BLaER1 (cell line): ENCODE measurements around the gene AP1S3.
A peak's percentile ranks its signal among the peaks of the same experiment; 100 is the strongest.

Experiments
- H3K27ac ChIP-seq: shearing (Covaris generic); formaldehyde crosslinking; 2 replicates; pipeline ENCODE4 v1.8.1; 2022
- H3K27me3 ChIP-seq: shearing (Covaris generic); formaldehyde crosslinking; 2 replicates; pipeline ENCODE4 v1.8.1; 2022
- H3K36me3 ChIP-seq: shearing (Covaris generic); formaldehyde crosslinking; 2 replicates; pipeline ENCODE4 v1.8.1; 2022
- H3K4me1 ChIP-seq: shearing (Covaris generic); formaldehyde crosslinking; 2 replicates; pipeline ENCODE4 v1.8.1; 2022
- H3K4me2 ChIP-seq: shearing (Covaris generic); formaldehyde crosslinking; 2 replicates; pipeline ENCODE4 v1.8.1; 2022
- H3K4me3 ChIP-seq: shearing (Covaris generic); formaldehyde crosslinking; 2 replicates; pipeline ENCODE4 v1.8.1; 2022
- H3K9ac ChIP-seq: shearing (Covaris generic); formaldehyde crosslinking; 2 replicates; pipeline ENCODE4 v1.8.1; 2022
- H3K9me3 ChIP-seq: shearing (Covaris generic); formaldehyde crosslinking; 2 replicates; pipeline ENCODE4 v1.8.1; 2022
- H4K20me1 ChIP-seq: shearing (Covaris generic); formaldehyde crosslinking; 2 replicates; pipeline ENCODE4 v1.8.1; 2022
- Cebpa-rat ChIP-seq: shearing (Covaris generic); IDR thresholded peaks from 2 replicates; pipeline ENCODE4 v1.8.1; 2022

The AP1S3 gene

GRCh38 chr2:223854741-223855140 is 17.4 kb upstream of the AP1S3 start:
- no peak overlapping the region for H3K4me3 ChIP-seq
- H3K27ac ChIP-seq, result no peak overlapping the region
- peaks cover 28% of the 10 kb centered on the region for H3K36me3 ChIP-seq
- no peak overlapping the region for H3K9ac ChIP-seq
- no peak for TF ChIP-seq Cebpa-rat
- no peak overlapping the region for H3K4me2 ChIP-seq
- no peaks in the 10 kb centered on the region for H3K27me3 ChIP-seq
- peaks cover 11% of the 10 kb centered on the region for H3K9me3 ChIP-seq
- H3K4me1 ChIP-seq, result peaks cover 7% of the 10 kb centered on the region
- H4K20me1 ChIP-seq, result no peaks in the 10 kb centered on the region

DNA sequence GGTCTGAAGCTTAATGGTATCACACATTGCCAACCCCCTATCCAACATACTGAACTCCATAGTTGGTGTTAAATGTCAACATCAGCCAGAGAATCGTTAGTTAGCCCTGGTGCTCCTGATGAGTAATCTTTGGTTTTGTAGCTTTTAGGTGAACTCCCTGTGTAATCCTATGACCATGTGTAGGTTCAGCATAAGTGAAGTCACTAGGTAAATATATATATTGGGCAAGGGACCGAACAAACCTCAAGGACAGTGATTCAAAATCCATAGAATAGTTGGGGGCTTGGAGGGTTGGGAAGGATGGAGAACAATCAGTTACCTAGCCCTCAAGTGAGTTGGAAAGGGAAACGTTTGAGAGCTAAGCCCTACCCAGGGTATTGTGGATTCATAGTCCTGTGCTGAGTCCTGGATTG is 16.0 kb upstream of the AP1S3 start:
- H4K20me1 ChIP-seq, result no peaks in the 10 kb centered on the region
- H3K4me2 ChIP-seq, result no peak overlapping the region
- H3K9me3 ChIP-seq, result peaks cover 21% of the 10 kb centered on the region
- no peaks in the 10 kb centered on the region for H3K27me3 ChIP-seq
- H3K4me3 ChIP-seq, result no peak overlapping the region
- TF ChIP-seq Cebpa-rat, result no peak
- H3K9ac ChIP-seq, result no peak overlapping the region
- H3K27ac ChIP-seq, result no peak overlapping the region
- H3K36me3 ChIP-seq, result peaks cover 41% of the 10 kb centered on the region
- H3K4me1 ChIP-seq, result peaks cover 7% of the 10 kb centered on the region

- Histone ChIP-seq H4K20me1 (no peaks in the 10 kb centered on the region), H3K27ac (no peak overlapping the region), H3K27me3 (no peaks in the 10 kb centered on the region), H3K4me3 (no peak overlapping the region), H3K4me2 (no peak overlapping the region), H3K9ac (no peak overlapping the region), H3K4me1 (peaks cover 7% of the 10 kb centered on the region), H3K36me3 (peaks cover 42% of the 10 kb centered on the region), H3K9me3 (peaks cover 21% of the 10 kb centered on the region)
- TF ChIP-seq Cebpa-rat, result no peak
These were observed 15.0 kb upstream of the AP1S3 start for GRCh38 chr2:223852281-223852795.

DNA sequence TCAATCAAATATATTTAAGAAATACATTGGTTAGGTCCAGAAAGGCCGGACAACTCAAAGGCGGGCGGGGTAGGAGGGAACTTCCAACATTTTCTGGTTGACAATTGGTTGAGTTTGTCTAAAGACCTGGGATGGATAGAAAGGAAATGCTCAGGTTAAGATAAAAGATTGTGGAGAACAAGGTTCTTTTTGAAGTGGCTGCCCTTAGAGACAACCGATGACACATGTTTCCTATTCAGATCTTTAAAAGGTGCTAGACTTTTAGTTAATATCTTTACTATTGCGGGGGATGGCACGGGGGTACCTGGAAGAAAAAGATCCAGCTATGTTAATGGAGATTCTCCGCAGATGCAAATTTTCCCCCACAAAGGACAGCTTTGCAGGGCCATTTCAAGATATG is 10.0 kb upstream of the AP1S3 start:
- peaks cover 21% of the 10 kb centered on the region for H3K9me3 ChIP-seq
- no peak overlapping the region for H3K4me2 ChIP-seq
- no peak overlapping the region for H3K9ac ChIP-seq
- no peaks in the 10 kb centered on the region for H3K27me3 ChIP-seq
- H3K4me3 ChIP-seq, result no peak overlapping the region
- no peaks in the 10 kb centered on the region for H3K4me1 ChIP-seq
- H4K20me1 ChIP-seq, result no peaks in the 10 kb centered on the region
- TF ChIP-seq Cebpa-rat, result no peak
- H3K27ac ChIP-seq, result no peak overlapping the region
- H3K36me3 ChIP-seq, result peaks cover 35% of the 10 kb centered on the region

DNA sequence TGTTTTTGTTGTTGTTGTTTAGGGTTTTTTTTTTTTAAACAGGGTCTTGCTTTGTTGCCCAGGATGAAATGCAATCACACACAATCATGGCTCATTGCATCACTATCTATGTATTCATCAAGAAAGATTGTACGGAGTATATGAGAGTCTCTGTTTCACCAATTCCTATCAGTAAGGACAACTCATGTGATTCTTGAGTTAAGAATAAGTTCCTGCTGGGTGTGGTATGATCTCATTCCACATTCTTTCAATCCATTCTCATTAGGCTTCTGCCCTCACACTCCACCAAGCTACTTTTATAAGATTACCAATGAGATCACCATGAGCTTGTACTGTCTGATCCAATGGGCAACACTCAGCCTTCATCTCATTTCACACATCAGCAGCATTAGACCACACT is 9.1 kb upstream of the AP1S3 start:
- no peak overlapping the region for H3K4me2 ChIP-seq
- no peak overlapping the region for H3K4me3 ChIP-seq
- H3K36me3 ChIP-seq, result peaks cover 28% of the 10 kb centered on the region; the same call in 1 of the 2 replicates
- peaks cover 21% of the 10 kb centered on the region for H3K9me3 ChIP-seq
- no peak overlapping the region for H3K9ac ChIP-seq
- no peaks in the 10 kb centered on the region for H3K27me3 ChIP-seq
- H4K20me1 ChIP-seq, result no peaks in the 10 kb centered on the region
- H3K27ac ChIP-seq, result no peak overlapping the region
- no peak for TF ChIP-seq Cebpa-rat
- H3K4me1 ChIP-seq, result 0 out of 2 replicates have a peak, but pooled peaks cover 2% of the 10 kb centered on the region

DNA sequence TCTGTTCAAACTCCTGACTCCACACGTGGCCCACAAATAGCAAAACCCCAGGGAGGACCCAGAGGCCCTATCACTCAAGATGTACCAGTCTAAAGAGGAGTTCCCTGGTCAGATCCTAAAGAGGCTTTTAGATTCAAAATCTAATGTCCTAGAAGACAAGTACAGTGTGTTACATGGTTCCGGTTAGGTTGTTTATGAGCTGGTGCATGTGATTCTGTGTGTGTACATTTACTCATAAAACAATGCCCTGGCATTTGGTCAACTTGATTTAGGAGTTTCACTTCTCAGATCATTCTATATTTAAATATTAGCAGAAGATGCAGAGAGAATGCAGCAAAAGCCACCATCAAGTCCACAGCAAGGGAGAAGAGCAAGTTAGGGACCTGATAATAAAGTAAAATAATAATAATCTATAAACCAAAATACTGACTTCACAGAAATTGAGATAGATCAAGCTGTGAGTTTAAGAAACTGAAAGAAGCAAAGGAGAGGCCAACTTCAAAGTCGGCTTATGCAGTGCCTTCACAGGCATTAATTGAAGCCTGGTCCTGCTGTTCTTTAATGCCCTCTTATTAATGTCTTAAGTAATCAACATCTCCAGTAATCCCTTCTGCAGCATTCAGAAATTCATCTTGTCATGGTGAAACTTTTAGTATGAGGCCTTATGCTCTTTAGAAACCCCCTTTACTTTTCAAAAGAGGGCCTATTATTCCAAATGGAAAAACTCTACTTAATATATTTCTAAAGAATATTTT is 4.2 kb upstream of the AP1S3 start:
- H3K4me3 ChIP-seq, result no peak overlapping the region
- no peaks in the 10 kb centered on the region for H3K27me3 ChIP-seq
- no peak overlapping the region for H3K27ac ChIP-seq
- H3K4me2 ChIP-seq, result 0 out of 2 replicates have a peak overlapping the region, but pooled peaks have one; percentile 5
- TF ChIP-seq Cebpa-rat, result no peak
- no peaks in the 10 kb centered on the region for H3K9me3 ChIP-seq
- H3K4me1 ChIP-seq, result peaks cover 10% of the 10 kb centered on the region
- no peak overlapping the region for H3K9ac ChIP-seq
- H4K20me1 ChIP-seq, result no peaks in the 10 kb centered on the region
- no peaks in the 10 kb centered on the region for H3K36me3 ChIP-seq

- H4K20me1 ChIP-seq, result no peaks in the 10 kb centered on the region
- no peak for TF ChIP-seq Cebpa-rat
- no peaks in the 10 kb centered on the region for H3K27me3 ChIP-seq
- H3K27ac ChIP-seq, result no peak overlapping the region
- no peak overlapping the region; the same call in 1 of the 2 replicates for H3K9ac ChIP-seq
- H3K4me1 ChIP-seq, result peaks cover 18% of the 10 kb centered on the region
- H3K4me3 ChIP-seq, result peak overlapping the region; percentile 81
- H3K36me3 ChIP-seq, result no peaks in the 10 kb centered on the region
- H3K4me2 ChIP-seq, result peak overlapping the region; percentile 95
- no peaks in the 10 kb centered on the region for H3K9me3 ChIP-seq
These were observed 1.5 kb downstream of the AP1S3 start for GRCh38 chr2:223835701-223836532.

DNA sequence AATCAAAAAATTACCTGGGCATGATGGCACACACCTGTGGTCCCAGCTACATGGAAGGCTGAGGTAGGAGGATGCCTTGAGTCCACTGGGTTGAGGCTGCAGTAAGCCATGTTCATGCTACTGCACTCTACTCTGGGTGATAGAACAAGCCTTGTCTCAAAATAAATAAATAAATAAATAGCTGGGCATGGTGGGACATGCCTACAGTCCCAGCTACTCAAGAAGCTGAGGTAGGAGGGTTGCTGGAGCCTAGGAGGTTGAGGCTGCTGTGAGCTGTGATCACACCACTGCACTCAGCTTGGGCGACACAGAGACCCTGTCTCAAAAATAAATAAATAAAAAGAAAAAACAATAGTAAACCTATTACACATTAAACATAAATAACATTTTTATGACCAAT is 3.0 kb downstream of the AP1S3 start:
- Histone ChIP-seq H3K9me3 (no peaks in the 10 kb centered on the region), H3K27ac (no peak overlapping the region), H3K4me2 (no peak overlapping the region), H3K4me3 (no peak overlapping the region), H3K9ac (no peak overlapping the region), H4K20me1 (no peaks in the 10 kb centered on the region), H3K27me3 (no peaks in the 10 kb centered on the region), H3K4me1 (peaks cover 18% of the 10 kb centered on the region), H3K36me3 (no peaks in the 10 kb centered on the region)
- no peak for TF ChIP-seq Cebpa-rat

GRCh38 chr2:223832241-223832903 is 5.0 kb downstream of the AP1S3 start:
- Histone ChIP-seq H3K36me3 (no peaks in the 10 kb centered on the region), H3K27ac (no peak overlapping the region), H3K4me3 (no peak overlapping the region), H3K27me3 (no peaks in the 10 kb centered on the region), H3K4me1 (peaks cover 18% of the 10 kb centered on the region), H3K9ac (no peak overlapping the region), H3K9me3 (no peaks in the 10 kb centered on the region), H4K20me1 (no peaks in the 10 kb centered on the region), H3K4me2 (no peak overlapping the region)
- TF ChIP-seq Cebpa-rat, result no peak
